ENCODE measurements around the gene ZNF581.

DNA sequence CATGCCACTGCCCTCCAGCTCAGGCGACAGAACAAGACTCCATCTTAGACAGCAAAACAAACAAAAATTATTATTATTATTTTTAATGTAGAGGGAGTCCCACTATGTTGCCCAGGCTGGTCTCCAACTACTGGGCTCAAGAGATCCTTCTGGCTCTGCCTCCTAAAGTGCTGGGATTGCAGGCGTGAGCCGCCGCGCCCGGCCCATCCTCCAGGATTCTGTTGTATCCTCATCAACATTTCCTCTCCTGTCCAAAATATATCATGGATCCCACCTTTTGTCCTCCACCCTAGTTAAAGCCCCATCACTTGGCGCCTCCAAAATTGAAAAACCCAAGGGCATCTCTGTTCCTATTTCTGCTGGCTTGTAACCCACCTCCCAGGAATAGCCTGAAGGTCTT lies 20.3 kb upstream of the ZNF581 start:
- TF ChIP-seq EZH2phosphoT487 (IDR thresholded peaks at IDR 0.05; ENCODE audit: borderline replicate concordance, low read length): no peak
- no peak for TF ChIP-seq CTCF (conservative IDR thresholded peaks at IDR 0.05; ENCODE audit: low read depth, low read length)
